CD14-positive monocyte (primary cell): ENCODE results near the gene EIF4E1B. TPM values are rescaled to one million over a fixed set of nuclear protein-coding genes. Genes with fewer than 3 reads are reported as not detected.
A peak's percentile ranks its signal among the peaks of the same experiment; 100 is the strongest.

ENCODE experiments used
- DNase-seq, 3 donors: peaks; one replicate each; pipeline ENCODE4 v3.0.0-alpha.2; 2011 to 2022
- H2AFZ ChIP-seq: 2 replicates; pipeline ENCODE4 v1.6.0; 2012; ENCODE audit warnings: mild to moderate bottlenecking, low read depth, low read length, inconsistent platforms; ENCODE audit not compliant: insufficient read depth, poor library complexity, severe bottlenecking
- H3K27ac ChIP-seq, 2 donors: 1 replicate in 1 of 2; 2 replicates in 1 of 2; pipeline ENCODE4 v1.5.1; 2012 to 2013; ENCODE audit warnings: low read length in 2 of 2, control low read depth in 1 of 2, inconsistent platforms in 1 of 2, low read depth in 1 of 2, mild to moderate bottlenecking in 1 of 2
- H3K27me3 ChIP-seq, 2 donors: one replicate each; pipeline versions ENCODE4 v1.6.0 to v1.6.1; 2011 to 2013; ENCODE audit warnings: low read length in 2 of 2; ENCODE audit not compliant: control insufficient read depth in 2 of 2, insufficient read depth in 2 of 2
- H3K36me3 ChIP-seq, 2 donors: replicated peaks in 1 of 2; 1 replicate in 1 of 2; 2 replicates in 1 of 2; pipeline versions ENCODE4 v1.5.1 to v1.6.1; 2012 to 2013; ENCODE audit warnings: low read length in 2 of 2, control low read depth in 1 of 2, inconsistent platforms in 1 of 2, mild to moderate bottlenecking in 1 of 2; ENCODE audit not compliant: insufficient read depth in 2 of 2, control insufficient read depth in 1 of 2
- H3K4me1 ChIP-seq, 2 donors: 1 replicate in 1 of 2; 2 replicates in 1 of 2; pipeline versions ENCODE4 v1.5.1 to v1.6.1; 2012 to 2013; ENCODE audit warnings: low read length in 2 of 2, control low read depth in 1 of 2, inconsistent platforms in 1 of 2, mild to moderate bottlenecking in 1 of 2, moderate library complexity in 1 of 2; ENCODE audit not compliant: insufficient read depth in 2 of 2, control insufficient read depth in 1 of 2
- H3K4me2 ChIP-seq: replicated peaks from 2 replicates; pipeline ENCODE3; 2012; ENCODE audit warnings: low read length, moderate library complexity, mild to moderate bottlenecking; ENCODE audit not compliant: poor library complexity, severe bottlenecking; ENCODE audit errors: extremely low read depth
- H3K4me3 ChIP-seq, 3 experiments: fragments of 200-600 bp in 1 of 3; sonication (generic) in 1 of 3; replicated peaks in 1 of 3; 1 replicate in 2 of 3; 2 replicates in 1 of 3; pipeline ENCODE4 v1.5.1; 2011 to 2013; ENCODE audit warnings: low read length in 3 of 3, mild to moderate bottlenecking in 3 of 3, control low read depth in 2 of 3, low read depth in 2 of 3, inconsistent platforms in 1 of 3, moderate library complexity in 1 of 3
- H3K79me2 ChIP-seq: 2 replicates; pipeline ENCODE4 v1.6.0; 2012; ENCODE audit warnings: mild to moderate bottlenecking, control low read depth, inconsistent platforms, low read length, moderate library complexity; ENCODE audit not compliant: insufficient read depth
- H3K9ac ChIP-seq: 2 replicates; pipeline ENCODE4 v1.6.0; 2017; ENCODE audit warnings: low read length, mild to moderate bottlenecking; ENCODE audit not compliant: insufficient read depth, poor library complexity, severe bottlenecking
- H3K9me3 ChIP-seq, 2 donors: replicated peaks in 1 of 2; 1 replicate in 1 of 2; 2 replicates in 1 of 2; pipeline versions ENCODE4 v1.5.1 to v1.6.1; 2012 to 2013; ENCODE audit warnings: low read length in 2 of 2, control low read depth in 1 of 2; ENCODE audit not compliant: control insufficient read depth in 1 of 2, insufficient read depth in 1 of 2
- H4K20me1 ChIP-seq: 2 replicates; pipeline ENCODE4 v1.6.0; 2012; ENCODE audit warnings: mild to moderate bottlenecking, low read length, control low read depth, moderate library complexity; ENCODE audit not compliant: insufficient read depth
- H3K27ac Mint-ChIP-seq, 7 donors: one replicate each; pipeline ENCODE4 v1.8.0; 2020; ENCODE audit warnings: mild to moderate bottlenecking in 7 of 7, mixed read lengths in 7 of 7, moderate library complexity in 6 of 7, inconsistent platforms in 2 of 7
- H3K27me3 Mint-ChIP-seq, 3 donors: one replicate each; pipeline ENCODE4 v1.8.0; 2021 to 2022; ENCODE audit warnings: low read depth in 3 of 3, mild to moderate bottlenecking in 3 of 3, mixed read lengths in 3 of 3, moderate library complexity in 3 of 3, inconsistent platforms in 1 of 3
- H3K36me3 Mint-ChIP-seq, 2 donors: one replicate each; pipeline ENCODE4 v1.8.0; 2020; ENCODE audit warnings: mixed read lengths in 2 of 2, inconsistent platforms in 1 of 2, mild to moderate bottlenecking in 1 of 2
- H3K4me1 Mint-ChIP-seq: one replicate; pipeline ENCODE4 v1.8.0; 2020; ENCODE audit warnings: mild to moderate bottlenecking, mixed read lengths
- H3K4me3 Mint-ChIP-seq, 2 donors: one replicate each; pipeline ENCODE4 v1.8.0; 2020; ENCODE audit warnings: mild to moderate bottlenecking in 2 of 2, mixed read lengths in 2 of 2, moderate library complexity in 1 of 2
- H3K9me3 Mint-ChIP-seq, 7 donors: one replicate each; pipeline ENCODE4 v1.8.0; 2020 to 2022; ENCODE audit warnings: mixed read lengths in 7 of 7, mild to moderate bottlenecking in 6 of 7, moderate library complexity in 6 of 7, inconsistent platforms in 2 of 7
- WGBS: methylation state at CpG from one replicate; pipeline ENCODE4 v1.1.5; 2013; ENCODE audit warnings: missing lambda C conversion rate; ENCODE audit not compliant: insufficient coverage; 5-methylcytosine and 5-hydroxymethylcytosine counted together
- intact Hi-C, 2 donors: fragments of 100-400 bp; cut with micrococcal nuclease; formaldehyde crosslinking; loops; one replicate each; pipeline versions ENCODE4 v1.15.0 to v1.15.1; 2023
- polyA plus RNA-seq, 3 donors: library from polyadenylated mRNA; depleted of rRNA in 1 of 3; unstranded in 2 of 3; stranded (reverse) in 1 of 3; fragments of 300-500 nt in 2 of 3; fragments of >200 nt in 1 of 3; fragmentation: Illumina TruSeq in 2 of 3; gene quantifications; 1 replicate in 2 of 3; 2 replicates in 1 of 3; pipeline ENCODE4 v1.2.3, GENCODE V29; 2012 to 2021
- TF ChIP-seq, protein P1 (sequence below): fragments of 200-600 bp; IDR thresholded peaks from one replicate; pipeline ENCODE4 v1.8.0; 2022; ENCODE audit warnings: antibody characterized with exemption, mild to moderate bottlenecking

Gene EIF4E1B
- polyA plus RNA-seq, 3 donors: not detected

GRCh38 chr5:176594554-176594953 lies 35.9 kb upstream of the EIF4E1B start:
- H3K9ac ChIP-seq: no peak overlapping the region
- H3K27me3 Mint-ChIP-seq: peaks cover 30 to 40% (median 34%) of the 10 kb centered on the region in 3 donors
- peaks cover 0 to 12% (median 5%) of the 10 kb centered on the region in 7 donors for H3K9me3 Mint-ChIP-seq
- no peaks in the 10 kb centered on the region for H3K79me2 ChIP-seq
- H3K36me3 Mint-ChIP-seq: no peaks in the 10 kb centered on the region
- no peak overlapping the region for H3K27ac ChIP-seq
- no peak overlapping the region for H3K4me3 ChIP-seq
- peaks cover 0 to 29% of the 10 kb centered on the region in 2 donors for H3K27me3 ChIP-seq
- H3K4me3 Mint-ChIP-seq: peak overlapping the region in 1 of 2 donors; percentile 65
- peaks cover 2 to 12% of the 10 kb centered on the region in 2 donors for H3K4me1 ChIP-seq
- no peaks in the 10 kb centered on the region for H4K20me1 ChIP-seq
- intact Hi-C loops: no loop called here
- H3K27ac Mint-ChIP-seq: no peak overlapping the region
- no peak for DNase-seq
- 91% methylated on average over 7 of the region's 8 CpGs for WGBS
- peaks cover 7% of the 10 kb centered on the region for H3K4me1 Mint-ChIP-seq
- H2AFZ ChIP-seq: no peak overlapping the region
- H3K4me2 ChIP-seq: no peak overlapping the region
- H3K9me3 ChIP-seq: peaks cover 17 to 20% of the 10 kb centered on the region in 2 donors
- no peaks in the 10 kb centered on the region for H3K36me3 ChIP-seq
- TF ChIP-seq, protein P1, sequence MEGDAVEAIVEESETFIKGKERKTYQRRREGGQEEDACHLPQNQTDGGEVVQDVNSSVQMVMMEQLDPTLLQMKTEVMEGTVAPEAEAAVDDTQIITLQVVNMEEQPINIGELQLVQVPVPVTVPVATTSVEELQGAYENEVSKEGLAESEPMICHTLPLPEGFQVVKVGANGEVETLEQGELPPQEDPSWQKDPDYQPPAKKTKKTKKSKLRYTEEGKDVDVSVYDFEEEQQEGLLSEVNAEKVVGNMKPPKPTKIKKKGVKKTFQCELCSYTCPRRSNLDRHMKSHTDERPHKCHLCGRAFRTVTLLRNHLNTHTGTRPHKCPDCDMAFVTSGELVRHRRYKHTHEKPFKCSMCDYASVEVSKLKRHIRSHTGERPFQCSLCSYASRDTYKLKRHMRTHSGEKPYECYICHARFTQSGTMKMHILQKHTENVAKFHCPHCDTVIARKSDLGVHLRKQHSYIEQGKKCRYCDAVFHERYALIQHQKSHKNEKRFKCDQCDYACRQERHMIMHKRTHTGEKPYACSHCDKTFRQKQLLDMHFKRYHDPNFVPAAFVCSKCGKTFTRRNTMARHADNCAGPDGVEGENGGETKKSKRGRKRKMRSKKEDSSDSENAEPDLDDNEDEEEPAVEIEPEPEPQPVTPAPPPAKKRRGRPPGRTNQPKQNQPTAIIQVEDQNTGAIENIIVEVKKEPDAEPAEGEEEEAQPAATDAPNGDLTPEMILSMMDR: no peak

DNA sequence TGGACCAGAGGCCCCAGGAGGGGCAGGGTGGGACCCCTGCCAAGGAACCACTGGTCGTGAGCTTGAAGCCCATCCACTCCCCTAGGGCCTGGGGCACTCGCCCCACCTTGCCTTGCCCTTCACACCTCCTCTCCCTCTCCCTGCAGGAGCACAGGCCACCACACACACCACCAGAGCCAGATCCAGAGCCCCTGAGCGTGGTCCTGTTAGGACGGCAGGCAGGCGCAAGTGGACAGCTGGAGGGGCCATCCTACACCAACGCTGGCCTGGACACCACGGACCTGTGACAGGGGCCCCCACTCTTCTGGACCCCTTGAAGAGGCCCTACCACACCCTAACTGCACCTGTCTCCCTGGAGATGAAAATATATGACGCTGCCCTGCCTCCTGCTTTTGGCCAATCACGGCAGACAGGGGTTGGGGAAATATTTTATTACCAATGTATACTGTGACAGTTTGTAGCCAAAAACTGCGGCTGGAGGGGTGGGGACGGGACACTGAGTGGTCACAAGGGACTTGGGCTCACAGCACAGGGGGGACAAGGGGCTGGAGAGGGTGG lies 35.0 kb upstream of the EIF4E1B start:
- Histone ChIP-seq H2AFZ (no peak overlapping the region), H3K79me2 (no peaks in the 10 kb centered on the region), H3K27ac (no peak overlapping the region), H3K36me3 (no peaks in the 10 kb centered on the region), H3K4me1 (peaks cover 2 to 12% of the 10 kb centered on the region in 2 donors), H3K4me3 (no peak overlapping the region), H3K4me2 (no peak overlapping the region), H3K27me3 (peaks cover 0 to 30% of the 10 kb centered on the region in 2 donors), H4K20me1 (no peaks in the 10 kb centered on the region), H3K9me3 (peaks cover 16 to 20% of the 10 kb centered on the region in 2 donors), H3K9ac (no peak overlapping the region)
- no peak for DNase-seq
- Mint-ChIP-seq H3K4me3 (peak overlapping the region in 1 of 2 donors; percentile 67), H3K4me1 (peaks cover 7% of the 10 kb centered on the region), H3K9me3 (peaks cover 0 to 6% (median 4%) of the 10 kb centered on the region in 7 donors), H3K27ac (no peak overlapping the region), H3K27me3 (peaks cover 30 to 45% (median 34%) of the 10 kb centered on the region in 3 donors), H3K36me3 (no peaks in the 10 kb centered on the region)
- TF ChIP-seq, protein P1: no peak
- intact Hi-C loops: no loop called here
- WGBS: 79% methylated on average over 3 of the region's 11 CpGs
